CD14-positive monocyte (primary cell): Measurements from ENCODE around the gene GRK5. TPM values are rescaled to one million over a fixed set of nuclear protein-coding genes. Genes with fewer than 3 reads are reported as not detected.
A peak's percentile ranks its signal among the peaks of the same experiment; 100 is the strongest.

Experiments used
- DNase-seq, 3 donors: peaks; one replicate each; pipeline ENCODE4 v3.0.0-alpha.2; 2011 to 2022
- H2AFZ ChIP-seq: 2 replicates; pipeline ENCODE4 v1.6.0; 2012; ENCODE audit warnings: mild to moderate bottlenecking, low read depth, low read length, inconsistent platforms; ENCODE audit not compliant: insufficient read depth, poor library complexity, severe bottlenecking
- H3K27ac ChIP-seq, 2 donors: 1 replicate in 1 of 2; 2 replicates in 1 of 2; pipeline ENCODE4 v1.5.1; 2012 to 2013; ENCODE audit warnings: low read length in 2 of 2, control low read depth in 1 of 2, inconsistent platforms in 1 of 2, low read depth in 1 of 2, mild to moderate bottlenecking in 1 of 2
- H3K27me3 ChIP-seq, 2 donors: one replicate each; pipeline versions ENCODE4 v1.6.0 to v1.6.1; 2011 to 2013; ENCODE audit warnings: low read length in 2 of 2; ENCODE audit not compliant: control insufficient read depth in 2 of 2, insufficient read depth in 2 of 2
- H3K36me3 ChIP-seq, 2 donors: replicated peaks in 1 of 2; 1 replicate in 1 of 2; 2 replicates in 1 of 2; pipeline versions ENCODE4 v1.5.1 to v1.6.1; 2012 to 2013; ENCODE audit warnings: low read length in 2 of 2, control low read depth in 1 of 2, inconsistent platforms in 1 of 2, mild to moderate bottlenecking in 1 of 2; ENCODE audit not compliant: insufficient read depth in 2 of 2, control insufficient read depth in 1 of 2
- H3K4me1 ChIP-seq, 2 donors: 1 replicate in 1 of 2; 2 replicates in 1 of 2; pipeline versions ENCODE4 v1.5.1 to v1.6.1; 2012 to 2013; ENCODE audit warnings: low read length in 2 of 2, control low read depth in 1 of 2, inconsistent platforms in 1 of 2, mild to moderate bottlenecking in 1 of 2, moderate library complexity in 1 of 2; ENCODE audit not compliant: insufficient read depth in 2 of 2, control insufficient read depth in 1 of 2
- H3K4me2 ChIP-seq: replicated peaks from 2 replicates; pipeline ENCODE3; 2012; ENCODE audit warnings: low read length, moderate library complexity, mild to moderate bottlenecking; ENCODE audit not compliant: poor library complexity, severe bottlenecking; ENCODE audit errors: extremely low read depth
- H3K4me3 ChIP-seq, 3 experiments: fragments of 200-600 bp in 1 of 3; sonication (generic) in 1 of 3; replicated peaks in 1 of 3; 1 replicate in 2 of 3; 2 replicates in 1 of 3; pipeline ENCODE4 v1.5.1; 2011 to 2013; ENCODE audit warnings: low read length in 3 of 3, mild to moderate bottlenecking in 3 of 3, control low read depth in 2 of 3, low read depth in 2 of 3, inconsistent platforms in 1 of 3, moderate library complexity in 1 of 3
- H3K79me2 ChIP-seq: 2 replicates; pipeline ENCODE4 v1.6.0; 2012; ENCODE audit warnings: mild to moderate bottlenecking, control low read depth, inconsistent platforms, low read length, moderate library complexity; ENCODE audit not compliant: insufficient read depth
- H3K9ac ChIP-seq: 2 replicates; pipeline ENCODE4 v1.6.0; 2017; ENCODE audit warnings: low read length, mild to moderate bottlenecking; ENCODE audit not compliant: insufficient read depth, poor library complexity, severe bottlenecking
- H3K9me3 ChIP-seq, 2 donors: replicated peaks in 1 of 2; 1 replicate in 1 of 2; 2 replicates in 1 of 2; pipeline versions ENCODE4 v1.5.1 to v1.6.1; 2012 to 2013; ENCODE audit warnings: low read length in 2 of 2, control low read depth in 1 of 2; ENCODE audit not compliant: control insufficient read depth in 1 of 2, insufficient read depth in 1 of 2
- H4K20me1 ChIP-seq: 2 replicates; pipeline ENCODE4 v1.6.0; 2012; ENCODE audit warnings: mild to moderate bottlenecking, low read length, control low read depth, moderate library complexity; ENCODE audit not compliant: insufficient read depth
- H3K27ac Mint-ChIP-seq, 7 donors: one replicate each; pipeline ENCODE4 v1.8.0; 2020; ENCODE audit warnings: mild to moderate bottlenecking in 7 of 7, mixed read lengths in 7 of 7, moderate library complexity in 6 of 7, inconsistent platforms in 2 of 7
- H3K27me3 Mint-ChIP-seq, 3 donors: one replicate each; pipeline ENCODE4 v1.8.0; 2021 to 2022; ENCODE audit warnings: low read depth in 3 of 3, mild to moderate bottlenecking in 3 of 3, mixed read lengths in 3 of 3, moderate library complexity in 3 of 3, inconsistent platforms in 1 of 3
- H3K36me3 Mint-ChIP-seq, 2 donors: one replicate each; pipeline ENCODE4 v1.8.0; 2020; ENCODE audit warnings: mixed read lengths in 2 of 2, inconsistent platforms in 1 of 2, mild to moderate bottlenecking in 1 of 2
- H3K4me1 Mint-ChIP-seq: one replicate; pipeline ENCODE4 v1.8.0; 2020; ENCODE audit warnings: mild to moderate bottlenecking, mixed read lengths
- H3K4me3 Mint-ChIP-seq, 2 donors: one replicate each; pipeline ENCODE4 v1.8.0; 2020; ENCODE audit warnings: mild to moderate bottlenecking in 2 of 2, mixed read lengths in 2 of 2, moderate library complexity in 1 of 2
- H3K9me3 Mint-ChIP-seq, 7 donors: one replicate each; pipeline ENCODE4 v1.8.0; 2020 to 2022; ENCODE audit warnings: mixed read lengths in 7 of 7, mild to moderate bottlenecking in 6 of 7, moderate library complexity in 6 of 7, inconsistent platforms in 2 of 7
- CTCF ChIP-seq: fragments of 200-600 bp; IDR thresholded peaks from one replicate; pipeline ENCODE4 v1.8.0; 2022; ENCODE audit warnings: antibody characterized with exemption, mild to moderate bottlenecking
- WGBS: methylation state at CpG from one replicate; pipeline ENCODE4 v1.1.5; 2013; ENCODE audit warnings: missing lambda C conversion rate; ENCODE audit not compliant: insufficient coverage; 5-methylcytosine and 5-hydroxymethylcytosine counted together
- intact Hi-C, 2 donors: fragments of 100-400 bp; cut with micrococcal nuclease; formaldehyde crosslinking; loops; one replicate each; pipeline versions ENCODE4 v1.15.0 to v1.15.1; 2023
- polyA plus RNA-seq, 3 donors: library from polyadenylated mRNA; depleted of rRNA in 1 of 3; unstranded in 2 of 3; stranded (reverse) in 1 of 3; fragments of 300-500 nt in 2 of 3; fragments of >200 nt in 1 of 3; fragmentation: Illumina TruSeq in 2 of 3; gene quantifications; 1 replicate in 2 of 3; 2 replicates in 1 of 3; pipeline ENCODE4 v1.2.3, GENCODE V29; 2012 to 2021

GRK5 gene
- polyA plus RNA-seq, 3 donors = 1.2 to 6.5 (median 2.8) TPM

GRCh38 chr10:119446441-119447277, 239.3 kb downstream of the GRK5 start:
- intact Hi-C loops = loop anchor here (5.0 to 10.0 kb wide), 2 partner anchors 249 to 252 kb away; no protein-coding TSS in a partner anchor

GRCh38 chr10:119447421-119447820, 240.1 kb downstream of the GRK5 start:
- WGBS = 96% methylated on average over 6 of the region's 7 CpGs

More at GRCh38 chr10:119446441-119447277, 239.3 kb downstream of the GRK5 start:
- Histone ChIP-seq H3K9me3 (no peaks in the 10 kb centered on the region), H3K4me3 (no peak overlapping the region), H2AFZ (no peak overlapping the region), H4K20me1 (no peaks in the 10 kb centered on the region), H3K4me1 (no peaks in the 10 kb centered on the region), H3K27me3 (no peaks in the 10 kb centered on the region), H3K79me2 (no peaks in the 10 kb centered on the region), H3K4me2 (no peak overlapping the region), H3K36me3 (peaks cover 7 to 15% of the 10 kb centered on the region in 2 donors), H3K27ac (no peak overlapping the region), H3K9ac (no peak overlapping the region)
- WGBS = 93% methylated on average over 19 of the region's 21 CpGs
- Mint-ChIP-seq H3K36me3 (peaks cover 24 to 25% of the 10 kb centered on the region in 2 donors), H3K9me3 (peaks cover 0 to 3% (median 0%) of the 10 kb centered on the region in 7 donors), H3K4me1 (peaks cover 2% of the 10 kb centered on the region), H3K27ac (peak overlapping the region in 1 of 7 donors; percentile 30), H3K4me3 (no peak overlapping the region), H3K27me3 (peaks cover 0 to 3% (median 1%) of the 10 kb centered on the region in 3 donors)
- DNase-seq = no peak
- TF ChIP-seq CTCF = no peak

More at GRCh38 chr10:119447421-119447820, 240.1 kb downstream of the GRK5 start:
- Mint-ChIP-seq H3K9me3 (peaks cover 0 to 3% (median 0%) of the 10 kb centered on the region in 7 donors), H3K4me3 (no peak overlapping the region), H3K36me3 (peaks cover 24 to 25% of the 10 kb centered on the region in 2 donors), H3K27me3 (peaks cover 0 to 3% (median 1%) of the 10 kb centered on the region in 3 donors), H3K4me1 (peaks cover 2% of the 10 kb centered on the region), H3K27ac (no peak overlapping the region)
- TF ChIP-seq CTCF = no peak
- intact Hi-C loops = loop anchor here (5.0 to 10.0 kb wide), 2 partner anchors 250 to 253 kb away; no protein-coding TSS in a partner anchor
- no peaks in the 10 kb centered on the region for H3K9me3 ChIP-seq
- H3K36me3 ChIP-seq = peaks cover 7 to 15% of the 10 kb centered on the region in 2 donors
- no peak overlapping the region for H3K4me2 ChIP-seq
- H4K20me1 ChIP-seq = no peaks in the 10 kb centered on the region
- no peaks in the 10 kb centered on the region for H3K27me3 ChIP-seq
- H3K9ac ChIP-seq = no peak overlapping the region
- DNase-seq = no peak
- no peak overlapping the region for H3K4me3 ChIP-seq
- no peaks in the 10 kb centered on the region for H3K79me2 ChIP-seq
- no peaks in the 10 kb centered on the region for H3K4me1 ChIP-seq
- H2AFZ ChIP-seq = no peak overlapping the region
- no peak overlapping the region for H3K27ac ChIP-seq
